ENCODE measurements around the gene KCNQ1. TPM values are rescaled to one million over a fixed set of nuclear protein-coding genes. Genes with fewer than 3 reads are reported as not detected.

Gene KCNQ1
- total RNA-seq, 1 experiment from 2014 or later, result not detected

DNA sequence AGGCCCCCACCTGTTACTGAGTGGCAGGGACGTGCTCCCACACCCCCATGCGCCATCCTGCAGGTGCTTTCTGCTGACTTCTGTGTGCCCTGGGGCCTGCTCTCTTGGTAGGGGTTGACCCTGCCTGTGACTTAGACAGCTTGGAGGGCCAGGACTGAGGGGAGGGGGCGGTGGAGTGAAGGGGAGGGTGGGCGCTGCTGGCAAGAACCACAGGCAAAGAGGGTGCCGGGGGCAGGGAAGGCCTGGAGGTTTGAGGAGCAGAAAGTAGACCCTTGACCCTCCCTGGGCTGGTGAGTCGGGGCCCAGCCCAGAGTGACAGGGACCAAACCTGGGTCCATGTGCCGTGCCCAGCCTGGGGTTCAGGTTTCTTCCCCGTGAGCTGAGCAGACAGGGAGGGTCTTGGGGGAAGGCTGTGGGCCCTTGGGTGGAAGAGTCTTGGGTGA lies 17.8 kb downstream of the KCNQ1 start:
- Mint-ChIP-seq H3K27ac (ENCODE audit: low read depth, unreplicated experiment) (no peak overlapping the region), H3K9me3 (ENCODE audit: unreplicated experiment) (no peaks in the 10 kb centered on the region), H3K36me3 (ENCODE audit: insufficient read depth, unreplicated experiment) (no peaks in the 10 kb centered on the region), H3K4me1 (ENCODE audit: insufficient read depth, unreplicated experiment) (no peaks in the 10 kb centered on the region), H3K27me3 (ENCODE audit: insufficient read depth, unreplicated experiment) (peaks cover 11% of the 10 kb centered on the region), H3K4me3 (ENCODE audit: unreplicated experiment) (no peak overlapping the region)
- ChIA-PET POLR2A (no interaction called here), CTCF (no interaction called here)
- no TSS peak for BruUV-seq (replicated peaks)
- DNase-seq (ENCODE audit: unreplicated experiment), result no peak
- TF ChIP-seq, protein P1, sequence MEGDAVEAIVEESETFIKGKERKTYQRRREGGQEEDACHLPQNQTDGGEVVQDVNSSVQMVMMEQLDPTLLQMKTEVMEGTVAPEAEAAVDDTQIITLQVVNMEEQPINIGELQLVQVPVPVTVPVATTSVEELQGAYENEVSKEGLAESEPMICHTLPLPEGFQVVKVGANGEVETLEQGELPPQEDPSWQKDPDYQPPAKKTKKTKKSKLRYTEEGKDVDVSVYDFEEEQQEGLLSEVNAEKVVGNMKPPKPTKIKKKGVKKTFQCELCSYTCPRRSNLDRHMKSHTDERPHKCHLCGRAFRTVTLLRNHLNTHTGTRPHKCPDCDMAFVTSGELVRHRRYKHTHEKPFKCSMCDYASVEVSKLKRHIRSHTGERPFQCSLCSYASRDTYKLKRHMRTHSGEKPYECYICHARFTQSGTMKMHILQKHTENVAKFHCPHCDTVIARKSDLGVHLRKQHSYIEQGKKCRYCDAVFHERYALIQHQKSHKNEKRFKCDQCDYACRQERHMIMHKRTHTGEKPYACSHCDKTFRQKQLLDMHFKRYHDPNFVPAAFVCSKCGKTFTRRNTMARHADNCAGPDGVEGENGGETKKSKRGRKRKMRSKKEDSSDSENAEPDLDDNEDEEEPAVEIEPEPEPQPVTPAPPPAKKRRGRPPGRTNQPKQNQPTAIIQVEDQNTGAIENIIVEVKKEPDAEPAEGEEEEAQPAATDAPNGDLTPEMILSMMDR (IDR thresholded peaks at IDR 0.05; ENCODE audit: unreplicated experiment), result no peak
- intact Hi-C loops (cut with micrococcal nuclease), result no loop called here

DNA sequence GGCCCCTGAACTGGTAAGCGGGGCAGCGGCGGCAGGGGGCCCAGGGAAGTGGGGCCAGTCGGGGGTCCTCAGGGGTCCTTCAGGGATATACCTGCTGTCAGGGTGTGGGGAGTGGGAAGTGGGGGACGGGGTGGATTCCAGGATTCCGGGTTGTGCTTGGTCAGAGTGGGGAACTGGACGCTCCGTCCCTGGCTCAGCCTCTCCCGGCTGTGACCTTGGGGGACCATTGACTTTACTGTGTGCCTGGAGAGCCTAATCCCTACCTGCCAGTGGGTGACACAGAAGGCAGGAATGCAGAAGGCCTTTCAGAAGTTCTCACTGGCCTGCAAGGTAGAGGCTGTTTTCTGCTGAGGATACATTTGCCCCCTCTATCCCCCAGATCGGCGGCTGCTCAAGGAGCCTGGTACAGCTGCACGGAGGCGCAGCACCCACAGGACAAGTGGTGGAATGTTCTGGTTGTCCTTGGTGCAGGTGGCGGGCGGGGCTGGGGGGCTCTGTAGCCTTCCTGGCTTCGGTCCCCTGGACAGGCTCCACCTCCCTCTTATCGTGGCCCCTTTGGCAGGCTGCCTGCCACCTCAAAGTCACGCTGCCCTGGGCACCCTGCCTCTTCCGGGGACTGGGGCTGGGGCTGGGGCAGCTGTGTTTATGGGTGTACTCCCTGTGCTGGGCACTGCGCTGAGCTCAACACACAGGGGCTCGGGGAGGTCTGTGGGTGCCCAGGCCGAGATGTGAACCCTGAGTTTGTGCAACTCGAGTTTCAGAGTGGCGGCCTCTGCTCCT lies 18.4 kb downstream of the KCNQ1 start:
- peaks cover 5% of the 10 kb centered on the region for H3K27me3 Mint-ChIP-seq (ENCODE audit: insufficient read depth, unreplicated experiment)
- no peak for DNase-seq (ENCODE audit: unreplicated experiment)

DNA sequence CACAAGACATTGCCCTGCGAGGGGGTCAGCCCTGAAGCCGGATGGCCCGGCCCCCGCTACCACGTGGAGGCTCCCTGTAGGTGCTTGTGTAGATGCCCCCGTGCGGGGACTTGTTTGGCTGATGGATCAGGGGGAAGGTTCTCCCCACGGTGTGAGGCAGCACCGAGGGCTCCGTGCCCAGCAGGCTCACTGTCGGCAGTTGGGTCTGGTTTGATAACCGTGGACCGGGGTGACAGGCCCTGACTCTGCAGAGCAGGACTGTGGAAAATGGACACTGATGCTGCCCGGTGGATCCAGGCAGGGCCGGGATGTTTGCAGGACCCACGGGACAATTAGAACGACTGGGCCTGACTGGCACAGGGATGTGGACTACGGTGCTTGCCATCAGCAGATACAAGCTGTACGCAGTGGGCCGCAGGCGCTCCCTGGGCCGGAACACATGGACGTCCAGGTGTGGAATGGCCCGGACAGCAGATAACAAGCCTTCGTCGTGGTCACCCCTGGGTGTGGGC lies 19.0 kb downstream of the KCNQ1 start:
- H3K27me3 Mint-ChIP-seq (ENCODE audit: insufficient read depth, unreplicated experiment), result no peaks in the 10 kb centered on the region
- POLR2A ChIA-PET, result no interaction called here

More for the DNA sequence above, 18.4 kb downstream of the KCNQ1 start:
- ChIA-PET POLR2A (no interaction called here), CTCF (no interaction called here)
- Mint-ChIP-seq H3K36me3 (ENCODE audit: insufficient read depth, unreplicated experiment) (no peaks in the 10 kb centered on the region), H3K4me3 (ENCODE audit: unreplicated experiment) (no peak overlapping the region), H3K4me1 (ENCODE audit: insufficient read depth, unreplicated experiment) (no peaks in the 10 kb centered on the region), H3K27ac (ENCODE audit: low read depth, unreplicated experiment) (no peak overlapping the region), H3K9me3 (ENCODE audit: unreplicated experiment) (no peaks in the 10 kb centered on the region)
- BruUV-seq (replicated peaks), result no TSS peak
- TF ChIP-seq, protein P1 (IDR thresholded peaks at IDR 0.05; ENCODE audit: unreplicated experiment), result no peak
- intact Hi-C loops (cut with micrococcal nuclease), result no loop called here

DNA sequence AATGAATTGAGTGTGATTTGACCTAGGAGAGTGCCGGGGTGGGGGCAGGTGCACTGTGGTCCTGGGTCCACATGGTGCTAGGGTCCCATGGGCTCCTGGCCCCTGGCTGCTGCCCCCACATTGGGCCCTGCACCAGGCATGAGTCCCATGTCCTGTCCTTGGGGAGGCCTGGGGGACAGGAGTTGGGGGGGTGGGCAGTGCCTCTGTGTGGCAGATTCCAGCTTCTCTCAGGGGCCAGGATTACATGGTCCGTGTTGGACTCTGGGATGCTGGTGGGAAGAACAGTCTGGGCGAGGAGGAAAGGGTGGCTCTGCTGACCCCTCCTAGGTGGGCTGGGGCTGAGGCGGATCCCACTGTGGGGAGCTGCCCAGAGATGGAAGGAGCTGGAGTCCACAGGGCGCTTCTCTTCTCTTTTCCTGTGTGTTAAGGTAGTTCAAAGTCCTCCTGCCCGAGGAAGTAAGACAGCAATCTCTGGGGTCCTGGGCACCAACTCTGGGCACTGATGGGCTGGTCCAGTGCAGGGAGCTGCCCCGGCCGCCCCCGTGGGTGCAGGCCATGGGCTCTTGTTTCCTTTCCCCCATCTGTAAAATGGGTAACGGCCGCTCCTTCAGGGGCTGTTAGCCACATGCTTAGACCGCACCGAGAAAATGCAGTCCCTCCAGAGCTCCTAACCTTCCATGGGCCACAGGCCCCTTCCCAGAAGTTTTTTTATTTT lies 19.8 kb downstream of the KCNQ1 start:
- intact Hi-C loops (cut with micrococcal nuclease), result no loop called here
- no peak overlapping the region for H3K4me3 Mint-ChIP-seq (ENCODE audit: unreplicated experiment)
- ChIA-PET CTCF (no interaction called here), POLR2A (no interaction called here)
- TF ChIP-seq, protein P1 (IDR thresholded peaks at IDR 0.05; ENCODE audit: unreplicated experiment), result no peak
- no TSS peak for BruUV-seq (replicated peaks)
- H3K9me3 Mint-ChIP-seq (ENCODE audit: unreplicated experiment), result no peaks in the 10 kb centered on the region
- H3K4me1 Mint-ChIP-seq (ENCODE audit: insufficient read depth, unreplicated experiment), result no peaks in the 10 kb centered on the region
- H3K27ac Mint-ChIP-seq (ENCODE audit: low read depth, unreplicated experiment), result no peak overlapping the region
- no peaks in the 10 kb centered on the region for H3K36me3 Mint-ChIP-seq (ENCODE audit: insufficient read depth, unreplicated experiment)
- no peaks in the 10 kb centered on the region for H3K27me3 Mint-ChIP-seq (ENCODE audit: insufficient read depth, unreplicated experiment)
- DNase-seq (ENCODE audit: unreplicated experiment), result no peak

More for the DNA sequence above, 19.0 kb downstream of the KCNQ1 start:
- no TSS peak for BruUV-seq (replicated peaks)
- no peak overlapping the region for H3K4me3 Mint-ChIP-seq (ENCODE audit: unreplicated experiment)
- no peak overlapping the region for H3K27ac Mint-ChIP-seq (ENCODE audit: low read depth, unreplicated experiment)
- H3K4me1 Mint-ChIP-seq (ENCODE audit: insufficient read depth, unreplicated experiment), result no peaks in the 10 kb centered on the region
- intact Hi-C loops (cut with micrococcal nuclease), result no loop called here
- CTCF ChIA-PET, result no interaction called here
- no peaks in the 10 kb centered on the region for H3K36me3 Mint-ChIP-seq (ENCODE audit: insufficient read depth, unreplicated experiment)
- DNase-seq (ENCODE audit: unreplicated experiment), result no peak
- TF ChIP-seq, protein P1 (IDR thresholded peaks at IDR 0.05; ENCODE audit: unreplicated experiment), result no peak
- H3K9me3 Mint-ChIP-seq (ENCODE audit: unreplicated experiment), result no peaks in the 10 kb centered on the region

Measured in MCF 10A (cell line).